Immature natural killer cell (primary cell): ENCODE results near the gene OR52E5. TPM values are rescaled to one million over a fixed set of nuclear protein-coding genes. Genes with fewer than 3 reads are reported as not detected.

Experiments
- DNase-seq, 3 donors: peaks; one replicate each; pipeline ENCODE4 v3.0.0; 2022; ENCODE audit warnings: mixed read lengths in 1 of 3
- H3K27ac Mint-ChIP-seq, 6 donors: one replicate each; pipeline ENCODE4 v1.8.0; 2020; ENCODE audit warnings: mixed read lengths in 6 of 6, mild to moderate bottlenecking in 5 of 6, inconsistent platforms in 4 of 6, moderate library complexity in 3 of 6
- H3K27me3 Mint-ChIP-seq, 3 donors: one replicate each; pipeline ENCODE4 v1.8.0; 2020 to 2021; ENCODE audit warnings: low read depth in 3 of 3, mild to moderate bottlenecking in 3 of 3, mixed read lengths in 3 of 3, moderate library complexity in 3 of 3, inconsistent platforms in 1 of 3
- H3K36me3 Mint-ChIP-seq, 3 donors: one replicate each; pipeline ENCODE4 v1.8.0; 2020; ENCODE audit warnings: mixed read lengths in 3 of 3, inconsistent platforms in 2 of 3, mild to moderate bottlenecking in 2 of 3
- H3K4me1 Mint-ChIP-seq, 2 donors: one replicate each; pipeline ENCODE4 v1.8.0; 2020; ENCODE audit warnings: inconsistent platforms in 2 of 2, mild to moderate bottlenecking in 2 of 2, mixed read lengths in 2 of 2, moderate library complexity in 1 of 2
- H3K4me3 Mint-ChIP-seq, 5 donors: one replicate each; pipeline ENCODE4 v1.8.0; 2020; ENCODE audit warnings: mild to moderate bottlenecking in 5 of 5, mixed read lengths in 5 of 5, inconsistent platforms in 3 of 5, moderate library complexity in 3 of 5
- H3K9me3 Mint-ChIP-seq, 6 donors: one replicate each; pipeline ENCODE4 v1.8.0; 2020; ENCODE audit warnings: mild to moderate bottlenecking in 6 of 6, mixed read lengths in 6 of 6, inconsistent platforms in 4 of 6, moderate library complexity in 3 of 6
- polyA plus RNA-seq, 3 donors: library from polyadenylated mRNA; unstranded; fragments of 300-500 nt; fragmentation: Illumina TruSeq; gene quantifications; one replicate each; pipeline ENCODE4 v1.2.3, GENCODE V29; 2021

OR52E5 gene
- polyA plus RNA-seq = not detected

- Mint-ChIP-seq H3K27ac (no peak within 1 kb of the TSS), H3K27me3 (peaks cover 3 to 5% (median 4%) of the 10 kb centered on the region in 3 donors), H3K36me3 (no peaks in the 10 kb centered on the region), H3K4me3 (no peak within 1 kb of the TSS), H3K9me3 (no peaks in the 10 kb centered on the region), H3K4me1 (no peaks in the 10 kb centered on the region)
- DNase-seq = no peak
Observed at GRCh38 chr11:5892908-5893307, at the start of gene OR52E5. TSS of gene OR52E5 (plus strand) at chr11:5893208. CDS start at chr11:5900777, 7,569 bp downstream.

GRCh38 chr11:5846701-5847100 lies 46.3 kb upstream of the OR52E5 start:
- Mint-ChIP-seq H3K9me3 (peaks cover 0 to 1% (median 0%) of the 10 kb centered on the region in 6 donors), H3K27me3 (peaks cover 0 to 3% (median 1%) of the 10 kb centered on the region in 3 donors), H3K4me1 (no peaks in the 10 kb centered on the region), H3K36me3 (no peaks in the 10 kb centered on the region), H3K4me3 (no peak overlapping the region), H3K27ac (no peak overlapping the region)
- no peak for DNase-seq

GRCh38 chr11:5847711-5848110 lies 45.3 kb upstream of the OR52E5 start:
- no peak for DNase-seq
- no peak overlapping the region for H3K27ac Mint-ChIP-seq
- no peak overlapping the region for H3K4me3 Mint-ChIP-seq
- H3K36me3 Mint-ChIP-seq = no peaks in the 10 kb centered on the region
- H3K4me1 Mint-ChIP-seq = no peaks in the 10 kb centered on the region
- H3K27me3 Mint-ChIP-seq = peaks cover 0 to 5% (median 1%) of the 10 kb centered on the region in 3 donors
- peaks cover 0 to 1% (median 0%) of the 10 kb centered on the region in 6 donors for H3K9me3 Mint-ChIP-seq

GRCh38 chr11:5851002-5851401 lies 42.0 kb upstream of the OR52E5 start:
- no peak for DNase-seq
- Mint-ChIP-seq H3K4me1 (no peaks in the 10 kb centered on the region), H3K27ac (no peak overlapping the region), H3K9me3 (peaks cover 0 to 3% (median 0%) of the 10 kb centered on the region in 6 donors), H3K36me3 (no peaks in the 10 kb centered on the region), H3K4me3 (no peak overlapping the region), H3K27me3 (peaks cover 0 to 12% (median 4%) of the 10 kb centered on the region in 3 donors)

- H3K36me3 Mint-ChIP-seq = no peaks in the 10 kb centered on the region
- H3K27ac Mint-ChIP-seq = no peak within 1 kb of the TSS
- H3K4me1 Mint-ChIP-seq = no peaks in the 10 kb centered on the region
- no peak for DNase-seq
- peaks cover 0 to 2% (median 0%) of the 10 kb centered on the region in 6 donors for H3K9me3 Mint-ChIP-seq
- peaks cover 0 to 13% (median 2%) of the 10 kb centered on the region in 3 donors for H3K27me3 Mint-ChIP-seq
- no peak within 1 kb of the TSS for H3K4me3 Mint-ChIP-seq
Observed at GRCh38 chr11:5857590-5857989, 35.4 kb upstream of the OR52E5 start, which contains the start of gene OR52E8. TSS of gene OR52E8 (minus strand) at chr11:5857690. CDS start at chr11:5857690, 0 bp downstream.

GRCh38 chr11:5865826-5866225 lies 27.2 kb upstream of the OR52E5 start:
- no peaks in the 10 kb centered on the region for H3K4me1 Mint-ChIP-seq
- H3K4me3 Mint-ChIP-seq = no peak overlapping the region
- no peak for DNase-seq
- peaks cover 2 to 15% (median 4%) of the 10 kb centered on the region in 3 donors for H3K27me3 Mint-ChIP-seq
- H3K36me3 Mint-ChIP-seq = no peaks in the 10 kb centered on the region
- peaks cover 0 to 5% (median 1%) of the 10 kb centered on the region in 6 donors for H3K9me3 Mint-ChIP-seq
- H3K27ac Mint-ChIP-seq = no peak overlapping the region

- no peak for DNase-seq
- Mint-ChIP-seq H3K9me3 (peaks cover 0 to 3% (median 0%) of the 10 kb centered on the region in 6 donors), H3K27ac (no peak overlapping the region), H3K36me3 (no peaks in the 10 kb centered on the region), H3K4me1 (no peaks in the 10 kb centered on the region), H3K27me3 (peaks cover 0 to 8% (median 1%) of the 10 kb centered on the region in 3 donors), H3K4me3 (no peak overlapping the region)
Observed at GRCh38 chr11:5878564-5878963, 14.4 kb upstream of the OR52E5 start.

GRCh38 chr11:5880329-5880728 lies 12.7 kb upstream of the OR52E5 start, which contains the start of gene OR52E4:
TSS of gene OR52E4 (plus strand) at chr11:5880629. CDS start at chr11:5884293, 3,664 bp downstream.
- Mint-ChIP-seq H3K9me3 (peaks cover 0 to under 1% (median 0%) of the 10 kb centered on the region in 6 donors), H3K4me3 (no peak within 1 kb of the TSS), H3K27ac (no peak within 1 kb of the TSS), H3K27me3 (peaks cover 0 to 5% (median 0%) of the 10 kb centered on the region in 3 donors), H3K36me3 (no peaks in the 10 kb centered on the region), H3K4me1 (no peaks in the 10 kb centered on the region)
- DNase-seq = no peak

GRCh38 chr11:5881756-5882155 lies 11.3 kb upstream of the OR52E5 start:
- Mint-ChIP-seq H3K27me3 (peaks cover 0 to 5% (median 4%) of the 10 kb centered on the region in 3 donors), H3K9me3 (no peaks in the 10 kb centered on the region)

GRCh38 chr11:5887172-5887571 lies 5.8 kb upstream of the OR52E5 start:
- H3K27me3 Mint-ChIP-seq = peaks cover 0 to 5% (median 2%) of the 10 kb centered on the region in 3 donors
- H3K27ac Mint-ChIP-seq = no peak overlapping the region
- no peaks in the 10 kb centered on the region for H3K4me1 Mint-ChIP-seq
- H3K9me3 Mint-ChIP-seq = no peaks in the 10 kb centered on the region
- DNase-seq = no peak
- H3K36me3 Mint-ChIP-seq = no peaks in the 10 kb centered on the region
- H3K4me3 Mint-ChIP-seq = no peak overlapping the region

More at GRCh38 chr11:5881756-5882155, 11.3 kb upstream of the OR52E5 start:
- no peak overlapping the region for H3K4me3 Mint-ChIP-seq
- no peak for DNase-seq
- H3K27ac Mint-ChIP-seq = no peak overlapping the region
- no peaks in the 10 kb centered on the region for H3K36me3 Mint-ChIP-seq
- no peaks in the 10 kb centered on the region for H3K4me1 Mint-ChIP-seq

- Mint-ChIP-seq H3K4me1 (no peaks in the 10 kb centered on the region), H3K27me3 (peaks cover 0 to 5% (median 2%) of the 10 kb centered on the region in 3 donors), H3K4me3 (no peak overlapping the region), H3K36me3 (no peaks in the 10 kb centered on the region), H3K9me3 (no peaks in the 10 kb centered on the region), H3K27ac (no peak overlapping the region)
- DNase-seq = no peak
Observed at GRCh38 chr11:5887661-5888060, 5.3 kb upstream of the OR52E5 start.

GRCh38 chr11:5891216-5891800 lies 1.7 kb upstream of the OR52E5 start:
- no peak for DNase-seq
- Mint-ChIP-seq H3K4me1 (no peaks in the 10 kb centered on the region), H3K27ac (no peak overlapping the region)

GRCh38 chr11:5899534-5899933 lies 6.5 kb downstream of the OR52E5 start:
- Mint-ChIP-seq H3K27me3 (peaks cover 0 to 4% (median 2%) of the 10 kb centered on the region in 3 donors), H3K9me3 (no peaks in the 10 kb centered on the region), H3K36me3 (no peaks in the 10 kb centered on the region), H3K27ac (no peak overlapping the region), H3K4me3 (no peak overlapping the region), H3K4me1 (no peaks in the 10 kb centered on the region)
- DNase-seq = no peak

More at GRCh38 chr11:5891216-5891800, 1.7 kb upstream of the OR52E5 start:
- Mint-ChIP-seq H3K9me3 (no peaks in the 10 kb centered on the region), H3K36me3 (no peaks in the 10 kb centered on the region), H3K4me3 (no peak overlapping the region), H3K27me3 (peaks cover 2 to 5% (median 4%) of the 10 kb centered on the region in 3 donors)

- Mint-ChIP-seq H3K4me1 (no peaks in the 10 kb centered on the region), H3K9me3 (peaks cover 3 to 15% (median 6%) of the 10 kb centered on the region in 6 donors), H3K27ac (no peak overlapping the region), H3K4me3 (no peak overlapping the region), H3K27me3 (peaks cover 3 to 9% (median 8%) of the 10 kb centered on the region in 3 donors), H3K36me3 (no peaks in the 10 kb centered on the region)
- DNase-seq = no peak
Observed at GRCh38 chr11:5910540-5910939, 17.5 kb downstream of the OR52E5 start.
